ENCODE measurements around the gene TMEM200A. TPM values are rescaled to one million over a fixed set of nuclear protein-coding genes. Genes with fewer than 3 reads are reported as not detected.

Gene TMEM200A
- total RNA-seq, 6 donors from 2014 or later = under 0.01 to 5.5 (median 3.3) TPM

- DNase-seq = no peak
- H3K27ac ChIP-seq = no peak overlapping the region
- H3K4me1 ChIP-seq = no peaks in the 10 kb centered on the region
- 23 to 24% methylated on average over 2 of the region's 2 CpGs for WGBS, 2 donors
- H3K9me3 ChIP-seq = no peaks in the 10 kb centered on the region
- peak overlapping the region in 1 of 4 donors; percentile 16 for H3K4me3 ChIP-seq
- TF ChIP-seq CTCF (IDR thresholded peaks at IDR 0.05) (no peak), POLR2AphosphoS5 (IDR thresholded peaks at IDR 0.05) (no peak), POLR2A (IDR thresholded peaks at IDR 0.05) (no peak), EP300 (IDR thresholded peaks at IDR 0.05) (no peak)
- ATAC-seq (ENCODE audit: low FRiP score in 2 of 2) = no peak
- H3K27me3 ChIP-seq = no peaks in the 10 kb centered on the region
- no peaks in the 10 kb centered on the region for H3K36me3 ChIP-seq
Measured at GRCh38 chr6:130396722-130397121, 30.9 kb downstream of the TMEM200A start.

GRCh38 chr6:130405549-130405948 lies 39.7 kb downstream of the TMEM200A start:
- TF ChIP-seq POLR2A (IDR thresholded peaks at IDR 0.05) (no peak), POLR2AphosphoS5 (IDR thresholded peaks at IDR 0.05) (no peak), CTCF (IDR thresholded peaks at IDR 0.05) (no peak), EP300 (IDR thresholded peaks at IDR 0.05) (no peak)
- WGBS, 2 donors = 80 to 90% methylated on average over 2 of the region's 2 CpGs
- DNase-seq (no peak), ATAC-seq (ENCODE audit: low FRiP score in 2 of 2) (no peak)
- no peaks in the 10 kb centered on the region for H3K4me1 ChIP-seq
- no peaks in the 10 kb centered on the region for H3K27me3 ChIP-seq
- no peaks in the 10 kb centered on the region for H3K36me3 ChIP-seq
- H3K9me3 ChIP-seq = no peaks in the 10 kb centered on the region
- H3K4me3 ChIP-seq = no peak overlapping the region
- no peak overlapping the region for H3K27ac ChIP-seq

GRCh38 chr6:130407032-130407431 lies 41.2 kb downstream of the TMEM200A start:
- H3K36me3 ChIP-seq = no peaks in the 10 kb centered on the region
- DNase-seq (no peak), ATAC-seq (ENCODE audit: low FRiP score in 2 of 2) (no peak)
- no peak overlapping the region for H3K27ac ChIP-seq
- no peak for TF ChIP-seq CTCF (IDR thresholded peaks at IDR 0.05)
- no peak for TF ChIP-seq EP300 (IDR thresholded peaks at IDR 0.05)
- no peak for TF ChIP-seq POLR2A (IDR thresholded peaks at IDR 0.05)
- no peak for TF ChIP-seq POLR2AphosphoS5 (IDR thresholded peaks at IDR 0.05)
- 79 to 82% methylated on average over 3 of the region's 3 CpGs for WGBS, 2 donors
- no peak overlapping the region for H3K4me3 ChIP-seq
- H3K27me3 ChIP-seq = no peaks in the 10 kb centered on the region
- H3K4me1 ChIP-seq = no peaks in the 10 kb centered on the region
- no peaks in the 10 kb centered on the region for H3K9me3 ChIP-seq

- Histone ChIP-seq H3K27ac (no peak overlapping the region), H3K9me3 (no peaks in the 10 kb centered on the region), H3K4me3 (no peak overlapping the region), H3K27me3 (no peaks in the 10 kb centered on the region), H3K36me3 (no peaks in the 10 kb centered on the region), H3K4me1 (no peaks in the 10 kb centered on the region)
- no peak for DNase-seq
- TF ChIP-seq POLR2A (IDR thresholded peaks at IDR 0.05) (no peak), CTCF (IDR thresholded peaks at IDR 0.05) (no peak), POLR2AphosphoS5 (IDR thresholded peaks at IDR 0.05) (no peak), EP300 (IDR thresholded peaks at IDR 0.05) (no peak)
- no peak for ATAC-seq (ENCODE audit: low FRiP score in 2 of 2)
- 57 to 66% methylated on average over 2 of the region's 2 CpGs for WGBS, 2 donors
Measured at GRCh38 chr6:130409418-130410100, 43.7 kb downstream of the TMEM200A start.

- H3K4me1 ChIP-seq = no peaks in the 10 kb centered on the region
- DNase-seq = no peak
- H3K36me3 ChIP-seq = no peaks in the 10 kb centered on the region
- H3K27me3 ChIP-seq = no peaks in the 10 kb centered on the region
- H3K4me3 ChIP-seq = no peak overlapping the region
- no peak overlapping the region for H3K27ac ChIP-seq
- no peak for ATAC-seq (ENCODE audit: low FRiP score in 2 of 2)
- WGBS, 2 donors = 62 to 76% methylated on average over 2 of the region's 2 CpGs
- H3K9me3 ChIP-seq = no peaks in the 10 kb centered on the region
- TF ChIP-seq POLR2A (IDR thresholded peaks at IDR 0.05) = no peak
- TF ChIP-seq EP300 (IDR thresholded peaks at IDR 0.05) = no peak
- no peak for TF ChIP-seq CTCF (IDR thresholded peaks at IDR 0.05)
- TF ChIP-seq POLR2AphosphoS5 (IDR thresholded peaks at IDR 0.05) = no peak
Measured at GRCh38 chr6:130411481-130411880, 45.7 kb downstream of the TMEM200A start.

Measured in upper lobe of left lung (tissue), 6 donors.